Endothelial cell of umbilical vein (primary cell): Measurements from ENCODE around the gene LMF2. TPM values are rescaled to one million over a fixed set of nuclear protein-coding genes. Genes with fewer than 3 reads are reported as not detected.

Experiments used
- BruUV-seq: library from RNA; stranded (reverse); fragments of 400-500 nt; replicated peaks from 2 replicates; lab custom pipeline; 2021; lab: Mats Ljungman, UMichigan
- CTCF ChIA-PET: fragments of 300-600, 350-600 bp; sonication (Branson Sonifier 250); formaldehyde crosslinking; loops from one replicate; lab custom pipeline; 2021; ENCODE audit warnings: antibody characterized with exemption, inconsistent platforms; lab: Charles Lee
- POLR2A ChIA-PET: fragments of 300-600, 350-600 bp; sonication (Branson Sonifier 250); formaldehyde crosslinking; loops from one replicate; lab custom pipeline; 2021; ENCODE audit warnings: antibody characterized with exemption, inconsistent platforms; lab: Charles Lee
- DNase-seq: peaks from one replicate; pipeline ENCODE4 v3.0.0-alpha.2; 2011; ENCODE audit warnings: low read depth, low spot score
- FAIRE-seq: peaks from 2 replicates; lab custom pipeline; 2011; peaks lifted over from hg19 to GRCh38; lab: Jason Lieb, UNC
- H2AFZ ChIP-seq: 2 replicates; pipeline ENCODE4 v1.6.0; 2012; ENCODE audit warnings: low read depth, low read length, control low read depth, inconsistent platforms
- H3K27ac ChIP-seq: 2 replicates; pipeline ENCODE4 v1.5.1; 2011; ENCODE audit warnings: low read depth, mild to moderate bottlenecking, control low read depth, low read length, moderate library complexity; ENCODE audit not compliant: insufficient read depth
- H3K27me3 ChIP-seq, 2 experiments: 2 replicates each; pipeline versions ENCODE4 v1.6.0 to v1.6.1; 2011; ENCODE audit warnings: low read length in 2 of 2, mixed read lengths in 1 of 2; ENCODE audit not compliant: control insufficient read depth in 2 of 2, insufficient read depth in 2 of 2
- H3K36me3 ChIP-seq, 2 experiments: 2 replicates in 1 of 2; 3 replicates in 1 of 2; pipeline ENCODE4 v1.5.1; 2011; ENCODE audit warnings: low read length in 2 of 2, mild to moderate bottlenecking in 1 of 2, moderate library complexity in 1 of 2; ENCODE audit not compliant: control insufficient read depth in 2 of 2, insufficient read depth in 2 of 2; ENCODE audit errors: extremely low read depth in 1 of 2
- H3K4me1 ChIP-seq: 3 replicates; pipeline ENCODE4 v1.5.1; 2011; ENCODE audit warnings: mild to moderate bottlenecking, low read length; ENCODE audit not compliant: control insufficient read depth, insufficient read depth; ENCODE audit errors: extremely low read depth
- H3K4me2 ChIP-seq: 2 replicates; pipeline ENCODE4 v1.6.1; 2011; ENCODE audit warnings: low read length, control low read depth, mixed read lengths; ENCODE audit not compliant: insufficient read depth
- H3K4me3 ChIP-seq, 3 experiments: fragments of 200-600 bp in 1 of 3; sonication (generic), shearing (Covaris generic) in 1 of 3; replicated peaks in 1 of 3; 2 replicates each; pipeline ENCODE4 v1.5.1; 2011 to 2016; ENCODE audit warnings: control low read depth in 3 of 3, low read length in 3 of 3, mild to moderate bottlenecking in 2 of 3, inconsistent platforms in 1 of 3, low read depth in 1 of 3, moderate library complexity in 1 of 3; ENCODE audit not compliant: insufficient read depth in 1 of 3
- H3K79me2 ChIP-seq: 2 replicates; pipeline ENCODE4 v1.6.0; 2012; ENCODE audit warnings: low read length, inconsistent platforms; ENCODE audit not compliant: control insufficient read depth, insufficient read depth
- H3K9ac ChIP-seq: replicated peaks from 2 replicates; pipeline ENCODE3; 2011; ENCODE audit warnings: low read length, control low read depth; ENCODE audit not compliant: insufficient read depth; ENCODE audit errors: extremely low read depth
- H3K9me1 ChIP-seq: replicated peaks from 3 replicates; pipeline ENCODE4 v1.6.0; 2011; ENCODE audit warnings: mild to moderate bottlenecking, low read length; ENCODE audit not compliant: control insufficient read depth, insufficient read depth; ENCODE audit errors: extremely low read depth
- H3K9me3 ChIP-seq: replicated peaks from 2 replicates; pipeline ENCODE4 v1.5.1; 2012; ENCODE audit warnings: low read length, inconsistent platforms; ENCODE audit not compliant: control insufficient read depth, insufficient read depth
- H4K20me1 ChIP-seq: replicated peaks from 2 replicates; pipeline ENCODE3; 2011; ENCODE audit warnings: mild to moderate bottlenecking, low read length; ENCODE audit not compliant: control insufficient read depth, insufficient read depth; ENCODE audit errors: extremely low read depth
- EZH2 ChIP-seq: IDR thresholded peaks from 2 replicates; pipeline ENCODE4 v1.6.1; 2012; ENCODE audit warnings: borderline replicate concordance, low read depth, mild to moderate bottlenecking, moderate library complexity, low read length, inconsistent platforms; ENCODE audit not compliant: severe bottlenecking
- FOS ChIP-seq: IDR thresholded peaks from 2 replicates; pipeline ENCODE4 v1.6.1; 2011; ENCODE audit warnings: mild to moderate bottlenecking, low read length, moderate library complexity, borderline replicate concordance; ENCODE audit not compliant: insufficient read depth
- GATA2 ChIP-seq: IDR thresholded peaks from 2 replicates; pipeline ENCODE4 v1.7.0; 2011; ENCODE audit warnings: low read depth, mild to moderate bottlenecking, moderate library complexity, mixed read lengths, low read length; ENCODE audit not compliant: insufficient read length, insufficient read depth
- JUN ChIP-seq: IDR thresholded peaks from 2 replicates; pipeline ENCODE4 v1.6.1; 2011; ENCODE audit warnings: borderline replicate concordance, low read depth; ENCODE audit not compliant: insufficient read length, insufficient read depth
- MYC ChIP-seq: IDR thresholded peaks from one replicate; pipeline ENCODE4 v1.6.1; 2011; ENCODE audit warnings: mild to moderate bottlenecking, low read depth, low read length
- POLR2A ChIP-seq: IDR thresholded peaks from 2 replicates; pipeline ENCODE4 v1.6.1; 2012; ENCODE audit warnings: low read depth, mild to moderate bottlenecking, control low read depth, low read length
- POLR2AphosphoS5 ChIP-seq: IDR thresholded peaks from 2 replicates; pipeline ENCODE4 v1.6.1; 2012; ENCODE audit warnings: low read depth, mild to moderate bottlenecking, control low read depth, low read length, moderate library complexity; ENCODE audit not compliant: insufficient read depth
- dilution Hi-C: fragments of 300-500 bp; cut with MboI; formaldehyde crosslinking; loops from one replicate; pipeline ENCODE4 v1.15.0; 2019; ENCODE audit warnings: low sequenced_read_pairs; ENCODE audit not compliant: extremely low pct_ligation_motif_present
- intact Hi-C: fragments of 100-400 bp; cut with micrococcal nuclease; formaldehyde crosslinking; loops from one replicate; pipeline ENCODE4 v1.10.0; 2022
- polyA plus RNA-seq, 4 experiments: library from polyadenylated mRNA; depleted of rRNA in 3 of 4; stranded (reverse) in 3 of 4; unstranded in 1 of 4; fragments of >200 nt; gene quantifications; 2 replicates each; pipeline versions ENCODE4 v1.2.1 to v1.2.3, GENCODE V29; 2011 to 2012; ENCODE audit warnings: missing spikeins in 1 of 4
- total RNA-seq: library from RNA; stranded (reverse); gene quantifications from 2 replicates; pipeline ENCODE4 v1.2.3, GENCODE V29; 2021
- TF ChIP-seq, protein P1 (sequence below): IDR thresholded peaks from 2 replicates; pipeline ENCODE4 v1.6.1; 2011; ENCODE audit not compliant: insufficient read depth, insufficient read length
- TF ChIP-seq, protein P2 (sequence below), 2 donors: IDR thresholded peaks; 1 replicate in 1 of 2; 2 replicates in 1 of 2; pipeline ENCODE4 v1.5.1; 2011; ENCODE audit warnings: low read length in 2 of 2, mild to moderate bottlenecking in 2 of 2, moderate library complexity in 2 of 2, control low read depth in 1 of 2, inconsistent platforms in 1 of 2, low read depth in 1 of 2; ENCODE audit not compliant: insufficient read depth in 1 of 2; ENCODE audit errors: extremely low read depth in 1 of 2

LMF2 gene
- total and polyA plus RNA-seq, 2 donors (not counting 3 experiments of a cell fraction or from before 2014, with no cell fraction given): 89.7 to 112 TPM

DNA sequence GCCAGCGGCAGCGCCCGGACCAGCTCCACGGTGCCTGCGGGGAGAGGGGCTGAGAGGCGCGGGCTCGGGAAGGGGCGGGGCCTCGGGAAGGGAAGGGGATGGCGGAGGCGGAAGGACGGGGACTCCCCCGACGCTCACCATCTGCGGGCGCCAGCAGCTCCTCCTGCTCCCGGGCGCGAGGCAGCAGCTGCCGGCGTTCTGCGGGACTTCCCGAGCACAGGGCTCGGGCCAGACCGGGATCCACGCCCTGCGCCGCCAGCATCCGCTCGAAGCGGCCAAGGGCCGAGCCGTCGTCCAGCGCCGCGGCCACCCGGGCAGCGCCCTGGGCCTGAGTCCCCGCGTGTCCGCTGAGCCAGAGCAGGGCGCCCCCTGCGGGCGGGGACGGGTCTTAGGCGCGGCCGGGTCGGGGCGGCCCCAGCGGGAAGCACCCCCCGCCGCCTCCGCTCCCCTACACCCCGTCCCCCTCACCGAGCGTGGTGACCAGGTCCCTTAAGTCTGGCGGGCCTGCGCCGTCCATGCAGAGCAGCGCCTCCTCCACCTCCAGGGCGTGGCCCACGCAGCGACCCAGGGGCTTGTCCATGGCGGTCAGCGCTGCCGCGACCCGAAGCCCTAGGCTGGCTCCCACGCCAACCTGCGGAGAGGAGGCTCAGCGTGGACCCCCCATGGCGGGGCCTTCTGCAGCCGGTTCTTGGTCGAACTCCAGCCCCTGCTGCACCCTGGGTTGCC, 18.8 kb upstream of the LMF2 start:
- DNase-seq (peak; percentile 73), FAIRE-seq (peak; percentile 79)
- Histone ChIP-seq H3K9ac (peak overlapping the region; percentile 26), H3K9me3 (no peaks in the 10 kb centered on the region), H4K20me1 (no peaks in the 10 kb centered on the region), H3K79me2 (peaks cover 10% of the 10 kb centered on the region), H3K27me3 (peaks cover 2 to 8% of the 10 kb centered on the region in 2 experiments), H3K27ac (peak overlapping the region; percentile 7), H3K9me1 (no peaks in the 10 kb centered on the region), H3K4me3 (peak overlapping the region; percentile 45 to 66 (median 47)), H3K36me3 (peaks cover 0 to 22% of the 10 kb centered on the region in 2 experiments), H2AFZ (peak overlapping the region; percentile 75), H3K4me2 (peak overlapping the region; percentile 45), H3K4me1 (peaks cover 21% of the 10 kb centered on the region)
- dilution Hi-C loops (no loop called here), intact Hi-C loops (no loop called here)
- CTCF ChIA-PET: interaction anchor here (0.8 to 2.7 kb wide), 38 partner anchors 8 to 284 kb away, joined by 3 to 34 read pairs (median 4); partner anchors contain the start of genes ARSA, CHKB, KLHDC7B and LMF2
- no TSS peak for BruUV-seq
- POLR2A ChIA-PET: interaction anchor here (1.3 to 1.5 kb wide), 2 partner anchors 18 to 56 kb away, joined by 4 to 12 read pairs; partner anchors contain the start of genes CHKB, LMF2 and NCAPH2
- TF ChIP-seq, protein P1, sequence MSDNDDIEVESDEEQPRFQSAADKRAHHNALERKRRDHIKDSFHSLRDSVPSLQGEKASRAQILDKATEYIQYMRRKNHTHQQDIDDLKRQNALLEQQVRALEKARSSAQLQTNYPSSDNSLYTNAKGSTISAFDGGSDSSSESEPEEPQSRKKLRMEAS: no peak
- TF ChIP-seq GATA2: no peak
- TF ChIP-seq FOS: no peak
- TF ChIP-seq EZH2: no peak
- TF ChIP-seq POLR2AphosphoS5: peak; percentile 81
- no peak for TF ChIP-seq MYC
- peak; percentile 50 for TF ChIP-seq POLR2A
- no peak for TF ChIP-seq JUN
- TF ChIP-seq, protein P2, sequence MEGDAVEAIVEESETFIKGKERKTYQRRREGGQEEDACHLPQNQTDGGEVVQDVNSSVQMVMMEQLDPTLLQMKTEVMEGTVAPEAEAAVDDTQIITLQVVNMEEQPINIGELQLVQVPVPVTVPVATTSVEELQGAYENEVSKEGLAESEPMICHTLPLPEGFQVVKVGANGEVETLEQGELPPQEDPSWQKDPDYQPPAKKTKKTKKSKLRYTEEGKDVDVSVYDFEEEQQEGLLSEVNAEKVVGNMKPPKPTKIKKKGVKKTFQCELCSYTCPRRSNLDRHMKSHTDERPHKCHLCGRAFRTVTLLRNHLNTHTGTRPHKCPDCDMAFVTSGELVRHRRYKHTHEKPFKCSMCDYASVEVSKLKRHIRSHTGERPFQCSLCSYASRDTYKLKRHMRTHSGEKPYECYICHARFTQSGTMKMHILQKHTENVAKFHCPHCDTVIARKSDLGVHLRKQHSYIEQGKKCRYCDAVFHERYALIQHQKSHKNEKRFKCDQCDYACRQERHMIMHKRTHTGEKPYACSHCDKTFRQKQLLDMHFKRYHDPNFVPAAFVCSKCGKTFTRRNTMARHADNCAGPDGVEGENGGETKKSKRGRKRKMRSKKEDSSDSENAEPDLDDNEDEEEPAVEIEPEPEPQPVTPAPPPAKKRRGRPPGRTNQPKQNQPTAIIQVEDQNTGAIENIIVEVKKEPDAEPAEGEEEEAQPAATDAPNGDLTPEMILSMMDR (IDR thresholded peaks at IDR 0.05; ENCODE audit: extremely low read depth in 1 of 2, insufficient read depth in 1 of 2, low read depth in 1 of 2, low read length in 2 of 2): peak; percentile 56 to 67
